Psoas muscle (tissue), 8 donors: ENCODE measurements around the gene NBR1. TPM values are rescaled to one million over a fixed set of nuclear protein-coding genes. Genes with fewer than 3 reads are reported as not detected.
"Not testable (repeated sequence)": the region's sequence is repeated elsewhere in the genome, so short reads cannot be mapped to it uniquely, and the experiment has no call there.

Experiments used
- ATAC-seq, 4 donors: fragments of 200-7000 bp; cut with Tn5 transposase; one replicate each; pipeline ENCODE4 v1.9.1; 2020; ENCODE audit warnings: moderate library complexity in 3 of 4, mild to moderate bottlenecking in 2 of 4
- DNase-seq, 2 donors: peaks; one replicate each; pipeline ENCODE4 v3.0.0-alpha.2; 2020
- H3K27ac ChIP-seq: fragments of 200-600 bp; one replicate; pipeline ENCODE4 v1.8.0; 2022
- H3K27me3 ChIP-seq, 3 donors: fragments of 200-600 bp in 1 of 3; one replicate each; pipeline versions ENCODE4 v1.6.1 to v1.8.0; 2013 to 2022; ENCODE audit warnings: low read length in 2 of 3, mild to moderate bottlenecking in 2 of 3, moderate library complexity in 1 of 3; ENCODE audit not compliant: insufficient read depth in 3 of 3
- H3K36me3 ChIP-seq, 2 donors: fragments of 200-600 bp in 1 of 2; one replicate each; pipeline versions ENCODE4 v1.6.1 to v1.8.0; 2013 to 2022; ENCODE audit warnings: low read depth in 1 of 2, mild to moderate bottlenecking in 1 of 2, moderate library complexity in 1 of 2; ENCODE audit not compliant: insufficient read depth in 1 of 2
- H3K4me1 ChIP-seq: fragments of 200-600 bp; one replicate; pipeline ENCODE4 v1.8.0; 2022
- H3K4me3 ChIP-seq: fragments of 200-600 bp; one replicate; pipeline ENCODE4 v1.8.0; 2022; ENCODE audit warnings: mild to moderate bottlenecking
- H3K9me3 ChIP-seq: fragments of 200-600 bp; one replicate; pipeline ENCODE4 v1.8.0; 2022
- WGBS, 3 donors: extraction: QIAGEN DNeasy Blood & Tissue Kit; methylation state at CpG; one replicate each; pipeline versions ENCODE4 v1.1.6 to v1.1.7; 2013; 5-methylcytosine and 5-hydroxymethylcytosine counted together
- intact Hi-C, 2 donors: fragments of 100-400 bp; cut with DNase I; formaldehyde crosslinking; loops; one replicate each; pipeline versions ENCODE4 v1.11.0 to v1.14.2; 2022
- polyA plus RNA-seq, 3 donors: library from polyadenylated mRNA; stranded (reverse); fragments of 200-250 nt; gene quantifications; one replicate each; pipeline ENCODE4 v1.2.3, GENCODE V29; 2013
- total RNA-seq, 4 donors: library from RNA; stranded (reverse); fragmentation: NEBNext Ultra II Directional in 2 of 4; extraction: Animal tissue kit (Norgen Biotek cat#: 25700) in 2 of 4; gene quantifications; one replicate each; pipeline versions ENCODE4 v1.2.1 to v1.2.4, GENCODE V29; 2021 to 2023
- TF ChIP-seq, protein P1 (sequence below): fragments of 200-600 bp; IDR thresholded peaks from one replicate; pipeline ENCODE4 v1.8.0; 2022; ENCODE audit warnings: antibody characterized with exemption
- donor health status: healthy with polysubstance abuse.
- donor health status: DM: no; HTN: no; CAD: no; lungs with moderate emphysema.
- donor health status: Bipolar disorder and iron deficiency.
- donor health status: healthy.
- donor health status: DM: yes; HTN: yes; CAD: no.
- donor health status: DM: no; HTN: no; CAD: no.
- donor health status: DM: no; HTN: no; CAD: no.
- donor health status: DM: yes; HTN: yes; CAD: no.

Gene NBR1
- total and polyA plus RNA-seq, 7 donors: 13.7 to 157 (median 104) TPM

GRCh38 chr17:43171586-43172487, 823 bp downstream of the NBR1 start:
- H3K4me3 ChIP-seq: peak overlapping the region; percentile 87
- intact Hi-C loops: loop anchor here (5.0 to 10.0 kb wide), 2 partner anchors 45 to 147 kb away; partner anchors contain the start of genes BRCA1 (in 2 of the 2), RND2 (in 1 of the 2) and VAT1 (in 1 of the 2)
- TF ChIP-seq, protein P1, sequence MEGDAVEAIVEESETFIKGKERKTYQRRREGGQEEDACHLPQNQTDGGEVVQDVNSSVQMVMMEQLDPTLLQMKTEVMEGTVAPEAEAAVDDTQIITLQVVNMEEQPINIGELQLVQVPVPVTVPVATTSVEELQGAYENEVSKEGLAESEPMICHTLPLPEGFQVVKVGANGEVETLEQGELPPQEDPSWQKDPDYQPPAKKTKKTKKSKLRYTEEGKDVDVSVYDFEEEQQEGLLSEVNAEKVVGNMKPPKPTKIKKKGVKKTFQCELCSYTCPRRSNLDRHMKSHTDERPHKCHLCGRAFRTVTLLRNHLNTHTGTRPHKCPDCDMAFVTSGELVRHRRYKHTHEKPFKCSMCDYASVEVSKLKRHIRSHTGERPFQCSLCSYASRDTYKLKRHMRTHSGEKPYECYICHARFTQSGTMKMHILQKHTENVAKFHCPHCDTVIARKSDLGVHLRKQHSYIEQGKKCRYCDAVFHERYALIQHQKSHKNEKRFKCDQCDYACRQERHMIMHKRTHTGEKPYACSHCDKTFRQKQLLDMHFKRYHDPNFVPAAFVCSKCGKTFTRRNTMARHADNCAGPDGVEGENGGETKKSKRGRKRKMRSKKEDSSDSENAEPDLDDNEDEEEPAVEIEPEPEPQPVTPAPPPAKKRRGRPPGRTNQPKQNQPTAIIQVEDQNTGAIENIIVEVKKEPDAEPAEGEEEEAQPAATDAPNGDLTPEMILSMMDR: no peak
- 0 to 2% (median 2%) methylated on average over 12 of the region's 12 CpGs for WGBS, 3 donors
- no peaks in the 10 kb centered on the region for H3K27me3 ChIP-seq
- DNase-seq: no peak
- H3K4me1 ChIP-seq: peaks cover 49% of the 10 kb centered on the region
- ATAC-seq: peak; percentile 38 to 56 (median 48)
- H3K27ac ChIP-seq: peak overlapping the region; percentile 91
- H3K36me3 ChIP-seq: peaks cover 0 to 22% of the 10 kb centered on the region in 2 donors
- no peaks in the 10 kb centered on the region for H3K9me3 ChIP-seq

GRCh38 chr17:43175213-43176118, 4.5 kb downstream of the NBR1 start:
- peaks cover 48% of the 10 kb centered on the region for H3K4me1 ChIP-seq
- WGBS, 3 donors: 59 to 72% (median 69%) methylated on average over 4 of the region's 4 CpGs
- H3K9me3 ChIP-seq: no peaks in the 10 kb centered on the region
- H3K4me3 ChIP-seq: peak overlapping the region; percentile 38
- peak overlapping the region; percentile 54 for H3K27ac ChIP-seq
- no peak for ATAC-seq
- H3K27me3 ChIP-seq: no peaks in the 10 kb centered on the region
- peaks cover 0 to 55% of the 10 kb centered on the region in 2 donors for H3K36me3 ChIP-seq
- TF ChIP-seq, protein P1: no peak
- DNase-seq: no peak
- intact Hi-C loops: loop anchor here in 1 of 2 donors (10.0 kb wide), 1 partner anchor 151 kb away; the partner anchor contains the start of genes RND2 and VAT1

DNA sequence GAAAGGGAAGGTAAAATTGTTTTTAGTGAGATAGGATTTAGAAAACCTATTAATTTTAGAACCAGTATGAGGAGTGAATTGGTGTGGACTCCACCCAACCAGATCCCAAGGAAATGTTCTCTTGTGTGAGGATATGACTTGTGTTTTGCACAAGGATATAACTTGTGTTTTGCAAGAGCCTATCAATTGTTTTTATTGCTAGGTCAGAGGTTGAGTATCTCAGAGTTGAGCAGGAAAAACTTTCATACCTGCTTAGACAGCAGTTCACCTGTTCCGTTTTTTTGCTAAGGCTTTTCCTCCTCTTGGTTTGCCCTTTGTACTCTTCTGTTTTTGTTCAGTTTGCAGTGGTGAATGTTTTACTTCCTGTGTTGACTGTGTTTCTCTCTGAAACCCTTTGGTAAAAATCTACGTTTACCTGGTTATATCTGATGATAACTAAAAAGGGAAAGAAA, 5.1 kb downstream of the NBR1 start:
- peak overlapping the region; percentile 38 for H3K4me3 ChIP-seq
- TF ChIP-seq, protein P1: no peak
- ATAC-seq: no peak
- WGBS, 3 donors: 75 to 85% (median 81%) methylated on average over 2 of the region's 2 CpGs
- DNase-seq: no peak
- intact Hi-C loops: loop anchor here in 1 of 2 donors (10.0 kb wide), 1 partner anchor 151 kb away; the partner anchor contains the start of genes RND2 and VAT1
- no peaks in the 10 kb centered on the region for H3K27me3 ChIP-seq
- H3K9me3 ChIP-seq: no peaks in the 10 kb centered on the region
- H3K4me1 ChIP-seq: peaks cover 48% of the 10 kb centered on the region
- peaks cover 0 to 62% of the 10 kb centered on the region in 2 donors for H3K36me3 ChIP-seq
- H3K27ac ChIP-seq: peak overlapping the region; percentile 54

DNA sequence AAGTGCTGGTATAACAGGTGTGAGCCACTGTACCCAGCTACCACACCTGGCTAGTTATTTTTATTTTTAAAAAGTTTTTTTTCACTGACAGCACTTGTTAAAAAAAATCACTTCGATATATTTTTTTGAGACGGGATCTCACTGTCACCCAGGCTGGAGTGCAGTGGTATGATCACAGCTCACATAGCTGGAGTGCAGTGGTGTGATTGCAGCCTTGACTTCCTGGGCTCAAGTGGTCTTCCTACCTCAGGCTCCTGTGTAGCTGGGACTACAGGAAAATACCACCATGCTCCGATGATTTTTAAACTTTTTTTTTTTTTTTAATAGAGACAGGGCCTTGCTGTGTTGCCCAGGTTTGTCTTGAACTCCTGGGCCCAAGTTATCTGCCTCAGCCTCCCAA, 12.9 kb downstream of the NBR1 start:
- no peak overlapping the region for H3K4me3 ChIP-seq
- no peak for DNase-seq
- H3K9me3 ChIP-seq: no peaks in the 10 kb centered on the region
- H3K4me1 ChIP-seq: peaks cover 2% of the 10 kb centered on the region
- peaks cover under 1 to 99% of the 10 kb centered on the region in 2 donors for H3K36me3 ChIP-seq
- H3K27me3 ChIP-seq: no peaks in the 10 kb centered on the region
- intact Hi-C loops: no loop called here
- H3K27ac ChIP-seq: no peak overlapping the region
- 88 to 91% (median 90%) methylated on average over 3 of the region's 3 CpGs for WGBS, 3 donors
- ATAC-seq: no peak
- TF ChIP-seq, protein P1: no peak

DNA sequence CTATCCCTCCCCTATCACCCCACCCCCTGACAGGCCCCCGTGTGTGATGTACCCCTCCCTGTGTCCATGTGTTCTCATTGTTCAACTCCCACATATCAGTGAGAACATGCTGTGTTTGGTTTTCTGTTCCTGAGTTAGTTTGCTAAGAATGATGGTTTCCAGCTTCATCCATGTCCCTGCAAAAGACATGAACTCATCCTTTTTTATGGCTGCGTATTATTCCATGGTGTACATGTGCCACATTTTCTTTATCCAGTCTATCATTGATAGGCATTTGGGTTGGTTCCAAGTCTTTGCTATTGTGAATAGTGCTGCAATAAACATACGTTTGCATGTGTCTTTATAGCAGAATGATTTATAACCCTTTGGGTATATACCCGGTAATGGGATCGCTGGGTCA, 15.6 kb downstream of the NBR1 start:
- ATAC-seq, H3K4me1 ChIP-seq, H3K9me3 ChIP-seq, H3K27ac ChIP-seq, H3K4me3 ChIP-seq, DNase-seq, H3K27me3 ChIP-seq, intact Hi-C loops: not testable (repeated sequence)
- H3K36me3 ChIP-seq: peaks cover 19 to 100% of the 10 kb centered on the region in 2 donors
- WGBS, 3 donors: 92 to 95% (median 94%) methylated on average over 5 of the region's 5 CpGs
